DMS 273 (cell line): ENCODE data around the gene VKORC1.
A peak's percentile ranks its signal among the peaks of the same experiment; 100 is the strongest.

Experiments
- DNase-seq: peaks from one replicate; lab custom pipeline; 2025; ENCODE audit not compliant: unreplicated experiment; lab: John Stamatoyannopoulos, UW

Gene VKORC1

GRCh38 chr16:31130336-31130891 lies 35.8 kb upstream of the VKORC1 start:
- DNase-seq: no peak

DNA sequence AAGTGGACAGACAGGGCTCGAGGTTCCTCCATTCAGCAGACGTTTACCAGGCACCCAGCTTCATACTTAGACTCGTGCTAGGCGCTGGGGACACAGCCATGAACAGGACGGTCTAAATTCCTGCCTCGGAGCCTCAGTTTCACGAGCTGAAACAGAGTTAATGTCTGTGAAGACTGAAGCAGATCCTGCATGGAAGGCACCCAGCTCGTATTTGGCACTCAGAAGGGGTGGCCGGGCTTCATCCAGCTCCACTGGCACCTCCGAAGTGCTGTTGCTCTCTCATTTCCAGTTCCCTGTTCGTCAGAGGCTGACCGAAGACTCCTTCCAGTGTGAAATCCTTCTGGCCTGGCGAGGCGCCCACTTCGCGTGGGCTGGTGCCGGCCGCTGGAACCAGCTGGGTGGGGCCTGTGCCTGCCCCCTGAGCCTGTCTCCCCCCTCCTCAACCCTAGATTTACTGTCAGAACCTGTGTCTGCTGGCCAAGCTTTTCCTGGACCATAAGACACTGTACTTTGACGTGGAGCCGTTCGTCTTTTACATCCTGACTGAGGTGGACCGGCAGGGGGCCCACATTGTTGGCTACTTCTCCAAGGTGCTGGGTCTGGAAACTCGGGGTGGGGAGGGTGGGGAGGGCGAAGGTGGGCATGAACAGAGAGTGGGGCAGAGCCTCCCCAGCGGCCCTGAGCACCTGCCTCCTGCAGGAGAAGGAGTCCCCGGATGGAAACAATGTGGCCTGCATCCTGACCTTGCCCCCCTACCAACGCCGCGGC lies 35.2 kb upstream of the VKORC1 start:
- no peak for DNase-seq

GRCh38 chr16:31128711-31129567 lies 34.3 kb upstream of the VKORC1 start:
- no peak for DNase-seq

- no peak for DNase-seq
Observed at GRCh38 chr16:31127182-31127581, 32.6 kb upstream of the VKORC1 start.

GRCh38 chr16:31125844-31126243 lies 31.2 kb upstream of the VKORC1 start:
- no peak for DNase-seq

- no peak for DNase-seq
Observed at GRCh38 chr16:31120129-31120528, 25.5 kb upstream of the VKORC1 start.

GRCh38 chr16:31118223-31119155 lies 23.9 kb upstream of the VKORC1 start:
- no peak for DNase-seq

DNA sequence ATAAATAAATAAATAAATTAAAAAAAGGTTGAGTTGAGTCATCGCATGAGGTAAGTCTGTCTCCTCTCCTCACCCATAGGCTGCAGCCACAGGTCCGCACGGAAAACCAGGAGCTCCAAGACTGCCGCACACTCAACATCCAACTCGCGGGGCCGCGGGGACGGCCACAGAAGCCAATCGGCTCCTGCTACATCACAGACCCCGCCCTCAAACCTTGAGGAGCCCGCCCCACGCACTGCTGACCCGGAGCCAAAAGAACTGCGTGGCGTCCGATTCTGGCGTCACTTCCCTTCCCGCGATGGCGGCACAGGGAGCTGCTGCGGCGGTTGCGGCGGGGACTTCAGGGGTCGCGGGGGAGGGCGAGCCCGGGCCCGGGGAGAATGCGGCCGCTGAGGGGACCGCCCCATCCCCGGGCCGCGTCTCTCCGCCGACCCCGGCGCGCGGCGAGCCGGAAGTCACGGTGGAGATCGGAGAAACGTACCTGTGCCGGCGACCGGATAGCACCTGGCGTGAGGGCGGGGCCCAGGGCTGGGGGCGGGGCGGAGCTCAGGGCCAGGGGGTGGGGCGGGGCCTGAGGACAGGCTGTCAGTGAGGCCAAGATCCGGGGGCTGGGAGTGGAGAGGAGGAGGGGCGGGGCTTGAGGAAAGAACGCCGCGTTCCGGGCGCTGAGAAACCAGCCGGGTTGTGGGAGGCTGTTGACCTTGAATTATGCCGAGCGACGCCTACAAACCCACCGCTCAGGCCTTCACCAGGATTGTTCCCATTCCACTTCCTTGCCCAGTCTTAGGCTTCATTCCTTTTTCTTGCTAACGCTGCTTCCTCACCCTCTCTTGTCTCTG lies 23.0 kb upstream of the VKORC1 start, which contains the start of gene KAT8:
KAT8 (plus strand) TSS at position 281 of the 839 bp plus-strand sequence; CDS start at position 299, 18 bp downstream.
- peak; percentile 100 for DNase-seq

GRCh38 chr16:31114468-31114867 lies 19.9 kb upstream of the VKORC1 start:
- DNase-seq: no peak

DNA sequence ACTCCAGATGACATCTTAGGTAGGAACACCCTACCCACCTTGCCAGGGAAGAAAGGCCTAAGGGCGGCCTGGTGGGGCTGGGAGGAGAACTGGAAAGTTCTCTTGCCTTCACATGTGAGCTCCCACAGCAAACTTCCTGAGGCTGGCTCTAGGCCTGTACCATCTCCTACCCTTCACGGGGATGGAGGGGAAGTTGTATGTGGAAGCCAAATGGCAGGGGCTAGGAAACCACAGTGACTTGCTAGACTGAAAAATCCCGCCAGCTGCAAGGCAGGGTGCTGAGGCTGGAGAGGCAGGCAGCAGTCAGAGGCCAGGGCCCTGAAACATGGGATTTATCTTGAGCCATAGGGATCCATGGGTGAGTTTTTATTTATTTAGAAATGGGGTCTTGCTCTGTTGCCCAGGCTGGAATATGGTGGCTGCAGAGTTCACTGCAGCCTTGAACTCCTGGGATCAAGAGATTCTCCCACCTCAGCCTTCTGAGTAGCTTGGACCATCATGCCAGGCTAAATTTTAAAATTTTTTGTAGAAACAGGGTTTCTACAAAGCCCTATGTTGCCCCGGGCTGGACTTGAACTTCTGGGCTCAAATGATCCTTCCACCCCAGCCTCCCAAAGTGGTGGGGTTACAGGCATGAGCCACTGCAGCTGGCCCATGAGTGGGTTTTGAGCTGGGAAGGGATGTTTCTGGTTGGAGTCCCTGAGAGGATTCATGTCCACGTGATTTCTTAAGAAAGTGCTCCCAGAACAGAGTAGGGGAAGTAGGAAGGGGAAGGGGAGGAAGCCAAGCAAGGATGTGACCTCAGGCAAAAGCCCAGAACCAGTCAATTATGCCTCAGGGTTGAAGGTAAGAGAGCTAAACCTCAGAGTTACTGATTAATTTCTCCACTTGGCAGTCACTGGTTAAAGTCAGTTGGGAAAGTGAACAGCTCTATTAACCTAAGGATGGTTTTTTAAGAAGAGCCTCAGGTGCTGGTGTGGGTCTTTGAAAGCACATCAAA lies 18.8 kb upstream of the VKORC1 start:
- DNase-seq: no peak

GRCh38 chr16:31112711-31113110 lies 18.1 kb upstream of the VKORC1 start:
- DNase-seq: no peak

DNA sequence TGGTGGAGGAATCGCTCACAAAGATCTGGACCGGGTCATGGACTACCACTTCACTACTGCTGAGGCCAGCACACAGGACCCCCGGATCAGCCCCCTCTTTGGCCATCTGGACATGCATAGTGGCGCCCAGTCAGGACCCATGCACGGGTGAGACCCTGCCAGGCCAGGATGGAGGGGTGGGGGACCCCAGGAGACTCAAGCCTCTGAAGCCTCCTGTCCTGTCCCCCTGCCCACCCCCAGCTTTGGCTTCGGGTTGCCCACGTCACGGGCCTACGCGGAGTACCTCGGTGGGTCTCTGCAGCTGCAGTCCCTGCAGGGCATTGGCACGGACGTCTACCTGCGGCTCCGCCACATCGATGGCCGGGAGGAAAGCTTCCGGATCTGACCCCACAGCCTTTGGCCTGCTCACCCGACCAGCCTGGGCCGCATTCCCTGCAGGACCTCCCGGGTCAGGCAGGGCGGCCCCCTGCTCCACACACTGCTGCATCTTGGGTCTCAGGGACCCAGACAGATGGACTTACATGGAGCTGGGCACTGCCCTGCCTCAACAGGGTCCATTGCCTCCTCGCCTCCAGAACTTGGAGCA lies 17.4 kb upstream of the VKORC1 start:
- DNase-seq: no peak

DNA sequence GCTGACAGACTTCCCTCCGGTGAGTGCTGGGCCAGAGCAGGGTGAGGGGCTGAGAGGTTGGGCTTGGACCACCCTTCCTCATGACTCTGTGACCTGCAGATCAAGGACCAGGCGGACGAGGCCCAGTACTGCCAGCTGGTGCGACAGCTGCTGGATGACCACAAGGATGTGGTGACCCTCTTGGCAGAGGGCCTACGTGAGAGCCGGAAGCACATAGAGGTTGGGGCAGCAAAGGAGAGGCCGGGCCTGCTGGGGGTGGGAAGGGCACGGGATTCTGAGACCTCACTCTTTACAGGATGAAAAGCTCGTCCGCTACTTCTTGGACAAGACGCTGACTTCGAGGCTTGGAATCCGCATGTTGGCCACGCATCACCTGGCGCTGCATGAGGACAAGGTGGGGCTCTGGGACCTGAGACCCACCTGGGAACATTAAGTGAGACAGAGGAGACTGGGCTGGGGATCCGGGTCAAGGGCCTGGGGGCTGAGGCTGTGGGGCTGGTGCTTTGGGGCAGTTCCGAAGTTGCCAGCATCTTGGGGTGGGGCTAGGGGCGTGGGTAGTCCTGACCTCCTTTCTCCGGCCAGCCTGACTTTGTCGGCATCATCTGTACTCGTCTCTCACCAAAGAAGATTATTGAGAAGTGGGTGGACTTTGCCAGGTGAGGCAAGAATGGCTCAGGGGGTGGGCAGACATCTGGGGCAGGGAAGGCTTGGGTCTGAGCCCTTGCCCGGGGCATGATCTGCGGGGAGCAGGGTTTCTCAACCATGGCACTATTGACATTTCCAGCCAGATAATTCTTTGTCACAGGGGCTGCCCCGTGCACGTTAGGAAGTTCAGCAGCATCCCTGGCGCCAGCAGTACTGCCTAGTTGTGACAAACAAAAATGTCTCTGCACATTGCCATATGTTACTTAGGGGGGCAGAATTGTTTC lies 15.8 kb upstream of the VKORC1 start:
- DNase-seq: no peak

DNA sequence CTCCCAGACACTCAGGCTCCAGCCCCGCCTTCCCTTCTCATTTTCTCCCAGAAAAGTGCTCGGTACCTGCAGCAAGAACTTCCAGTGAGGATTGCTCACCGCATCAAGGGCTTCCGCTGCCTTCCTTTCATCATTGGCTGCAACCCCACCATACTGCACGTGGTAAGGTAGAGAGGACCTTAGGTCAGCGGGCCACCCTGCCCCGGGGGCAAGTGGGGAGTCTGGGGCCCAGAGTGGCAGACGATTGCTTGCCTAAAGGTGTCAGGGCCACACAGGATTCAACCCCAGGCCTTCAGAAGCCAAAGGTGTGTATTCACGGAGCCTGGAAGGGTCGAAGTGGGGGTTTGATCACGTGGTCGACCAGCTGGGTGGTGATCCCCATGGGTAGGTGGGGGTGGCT lies 15.0 kb upstream of the VKORC1 start:
- DNase-seq: no peak

DNA sequence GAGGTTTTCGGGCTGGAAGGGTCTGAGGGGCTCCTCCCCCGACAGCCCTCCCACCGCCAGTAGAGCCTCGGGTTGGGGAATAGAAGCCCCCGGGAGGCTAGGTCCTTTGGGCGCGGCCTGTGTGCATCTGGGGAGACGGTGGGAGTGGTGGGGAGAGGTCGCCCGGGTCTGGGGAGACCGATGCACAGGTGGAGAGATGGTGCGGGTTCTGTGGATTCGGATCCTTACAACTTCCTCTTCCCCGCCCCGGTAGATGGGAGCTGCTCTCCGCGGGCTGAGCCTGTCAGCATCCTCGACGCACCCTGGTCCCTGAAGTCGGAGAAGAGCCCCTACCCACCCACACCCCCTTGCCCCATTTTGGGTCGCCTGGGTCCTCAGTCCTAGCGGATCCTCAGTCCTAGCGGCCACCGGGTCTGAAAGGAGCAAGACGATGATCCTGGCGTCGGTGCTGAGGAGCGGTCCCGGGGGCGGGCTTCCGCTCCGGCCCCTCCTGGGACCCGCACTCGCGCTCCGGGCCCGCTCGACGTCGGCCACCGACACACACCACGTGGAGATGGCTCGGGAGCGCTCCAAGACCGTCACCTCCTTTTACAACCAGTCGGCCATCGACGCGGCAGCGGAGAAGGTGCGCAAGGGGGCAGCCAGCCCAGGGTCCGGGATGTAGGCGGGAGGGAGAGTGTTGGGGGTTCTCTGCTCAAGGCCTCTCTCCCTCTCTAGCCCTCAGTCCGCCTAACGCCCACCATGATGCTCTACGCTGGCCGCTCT lies 14.4 kb upstream of the VKORC1 start:
- DNase-seq: no peak

DNA sequence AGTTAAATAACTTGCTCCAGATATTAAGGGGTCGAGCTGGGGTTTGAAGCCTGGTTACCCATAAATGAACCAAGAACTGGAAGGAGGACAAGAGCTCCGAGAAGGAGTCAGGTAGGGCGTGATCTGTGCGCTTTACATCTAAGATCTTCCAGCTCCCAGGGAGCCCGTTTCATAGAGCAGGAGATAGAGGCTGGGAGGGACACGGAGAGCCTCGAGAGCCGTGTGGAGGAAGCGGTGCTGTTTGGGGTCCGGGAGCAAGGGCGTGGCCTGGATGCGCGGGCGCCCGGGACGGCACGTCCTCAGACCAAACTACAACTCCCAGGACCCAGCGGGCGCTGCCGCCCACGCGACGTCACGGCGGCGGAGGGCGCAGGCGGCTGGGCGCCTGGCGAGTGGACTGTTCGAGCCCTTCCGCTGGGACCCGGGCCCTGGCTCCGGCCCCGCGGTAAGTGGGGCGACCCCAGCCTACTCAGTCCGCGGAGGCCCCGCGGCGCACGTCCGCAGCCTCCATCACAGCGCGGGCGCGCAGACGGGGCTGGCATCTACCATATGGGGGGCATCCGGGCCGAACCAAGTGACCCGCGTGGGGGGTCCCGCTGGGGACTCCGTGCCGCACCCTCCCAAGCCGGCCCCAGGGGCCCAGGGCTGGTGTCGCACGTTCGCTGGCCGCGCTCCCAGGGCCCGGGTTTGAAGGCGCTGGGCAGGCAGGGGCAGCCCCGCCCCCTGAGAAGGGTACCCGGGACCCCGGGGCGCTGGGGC lies 13.6 kb upstream of the VKORC1 start, which contains the start of gene BCKDK:
BCKDK (plus strand) TSS at position 352 of the 759 bp plus-strand sequence. CDS start 838 bp downstream, outside the sequence.
- peak; percentile 94 for DNase-seq
